ENCODE results near the gene PCK2. TPM values are rescaled to one million over a fixed set of nuclear protein-coding genes. Genes with fewer than 3 reads are reported as not detected.
A peak's percentile ranks its signal among the peaks of the same experiment; 100 is the strongest.

PCK2 gene
- total and polyA plus RNA-seq, 4 donors = 8.9 to 91.7 (median 38.2) TPM

GRCh38 chr14:24058260-24058950, 35.7 kb upstream of the PCK2 start:
- DNase-seq = peak; percentile 85 to 89 (median 86)
- peaks cover 0 to under 1% (median 0%) of the 10 kb centered on the region in 3 donors for H3K27me3 ChIP-seq (ENCODE audit: control insufficient read depth in 3 of 3, insufficient read depth in 3 of 3, low read length in 2 of 3)
- H3K36me3 ChIP-seq (ENCODE audit: control insufficient read depth in 4 of 4, insufficient read depth in 4 of 4, low read length in 4 of 4) = no peaks in the 10 kb centered on the region
- WGBS, 2 donors = 69 to 76% methylated on average over 7 of the region's 7 CpGs
- H3K27ac ChIP-seq (ENCODE audit: low read depth in 1 of 2, low read length in 1 of 2) = no peak overlapping the region
- H3K9me3 ChIP-seq (ENCODE audit: control insufficient read depth in 4 of 4, insufficient read depth in 3 of 4, low read length in 3 of 4) = no peaks in the 10 kb centered on the region
- TF ChIP-seq CTCF (IDR thresholded peaks at IDR 0.05; ENCODE audit: control extremely low read depth, extremely low read depth) = peak; percentile 94
- H3K4me3 ChIP-seq = no peak overlapping the region
- H3K9ac ChIP-seq (ENCODE audit: insufficient read depth in 1 of 2, low read length in 2 of 2) = no peak overlapping the region
- peaks cover 0 to 4% (median 0%) of the 10 kb centered on the region in 5 donors for H3K4me1 ChIP-seq (ENCODE audit: control insufficient read depth in 5 of 5, insufficient read depth in 5 of 5, low read length in 5 of 5)
- peak; percentile 44 for ATAC-seq (ENCODE audit: insufficient read depth, low FRiP score)

- Histone ChIP-seq H3K9ac (ENCODE audit: insufficient read depth in 1 of 2, low read length in 2 of 2) (no peak overlapping the region), H3K27ac (ENCODE audit: low read depth in 1 of 2, low read length in 1 of 2) (no peak overlapping the region), H3K9me3 (ENCODE audit: control insufficient read depth in 4 of 4, insufficient read depth in 3 of 4, low read length in 3 of 4) (no peaks in the 10 kb centered on the region), H3K4me3 (no peak overlapping the region), H3K27me3 (ENCODE audit: control insufficient read depth in 3 of 3, insufficient read depth in 3 of 3, low read length in 2 of 3) (no peaks in the 10 kb centered on the region), H3K36me3 (ENCODE audit: control insufficient read depth in 4 of 4, insufficient read depth in 4 of 4, low read length in 4 of 4) (no peaks in the 10 kb centered on the region), H3K4me1 (ENCODE audit: control insufficient read depth in 5 of 5, insufficient read depth in 5 of 5, low read length in 5 of 5) (peaks cover 0 to 4% (median 0%) of the 10 kb centered on the region in 5 donors)
- no peak for ATAC-seq (ENCODE audit: insufficient read depth, low FRiP score)
- DNase-seq = no peak
- 91 to 92% methylated on average over 10 of the region's 10 CpGs for WGBS, 2 donors
- no peak for TF ChIP-seq CTCF (IDR thresholded peaks at IDR 0.05; ENCODE audit: control extremely low read depth, extremely low read depth)
Observed at GRCh38 chr14:24058951-24059475, 35.1 kb upstream of the PCK2 start.

GRCh38 chr14:24059841-24060388, 34.2 kb upstream of the PCK2 start:
- no peaks in the 10 kb centered on the region for H3K36me3 ChIP-seq (ENCODE audit: control insufficient read depth in 4 of 4, insufficient read depth in 4 of 4, low read length in 4 of 4)
- ATAC-seq (ENCODE audit: insufficient read depth, low FRiP score) (no peak), DNase-seq (no peak)
- no peak overlapping the region for H3K9ac ChIP-seq (ENCODE audit: insufficient read depth in 1 of 2, low read length in 2 of 2)
- H3K27ac ChIP-seq (ENCODE audit: low read depth in 1 of 2, low read length in 1 of 2) = no peak overlapping the region
- H3K4me1 ChIP-seq (ENCODE audit: control insufficient read depth in 5 of 5, insufficient read depth in 5 of 5, low read length in 5 of 5) = peaks cover 0 to 4% (median 0%) of the 10 kb centered on the region in 5 donors
- TF ChIP-seq CTCF (IDR thresholded peaks at IDR 0.05; ENCODE audit: control extremely low read depth, extremely low read depth) = no peak
- H3K9me3 ChIP-seq (ENCODE audit: control insufficient read depth in 4 of 4, insufficient read depth in 3 of 4, low read length in 3 of 4) = no peaks in the 10 kb centered on the region
- H3K4me3 ChIP-seq = no peak overlapping the region
- no peaks in the 10 kb centered on the region for H3K27me3 ChIP-seq (ENCODE audit: control insufficient read depth in 3 of 3, insufficient read depth in 3 of 3, low read length in 2 of 3)
- WGBS, 2 donors = 95 to 97% methylated on average over 16 of the region's 16 CpGs

Data from lung (tissue), 12 donors.